ENCODE measurements around the gene CKAP2L.

The CKAP2L gene, protein sequence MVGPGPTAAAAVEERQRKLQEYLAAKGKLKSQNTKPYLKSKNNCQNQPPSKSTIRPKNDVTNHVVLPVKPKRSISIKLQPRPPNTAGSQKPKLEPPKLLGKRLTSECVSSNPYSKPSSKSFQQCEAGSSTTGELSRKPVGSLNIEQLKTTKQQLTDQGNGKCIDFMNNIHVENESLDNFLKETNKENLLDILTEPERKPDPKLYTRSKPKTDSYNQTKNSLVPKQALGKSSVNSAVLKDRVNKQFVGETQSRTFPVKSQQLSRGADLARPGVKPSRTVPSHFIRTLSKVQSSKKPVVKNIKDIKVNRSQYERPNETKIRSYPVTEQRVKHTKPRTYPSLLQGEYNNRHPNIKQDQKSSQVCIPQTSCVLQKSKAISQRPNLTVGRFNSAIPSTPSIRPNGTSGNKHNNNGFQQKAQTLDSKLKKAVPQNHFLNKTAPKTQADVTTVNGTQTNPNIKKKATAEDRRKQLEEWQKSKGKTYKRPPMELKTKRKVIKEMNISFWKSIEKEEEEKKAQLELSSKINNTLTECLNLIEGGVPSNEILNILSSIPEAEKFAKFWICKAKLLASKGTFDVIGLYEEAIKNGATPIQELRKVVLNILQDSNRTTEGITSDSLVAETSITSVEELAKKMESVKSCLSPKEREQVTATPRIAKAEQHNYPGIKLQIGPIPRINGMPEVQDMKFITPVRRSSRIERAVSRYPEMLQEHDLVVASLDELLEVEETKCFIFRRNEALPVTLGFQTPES

DNA sequence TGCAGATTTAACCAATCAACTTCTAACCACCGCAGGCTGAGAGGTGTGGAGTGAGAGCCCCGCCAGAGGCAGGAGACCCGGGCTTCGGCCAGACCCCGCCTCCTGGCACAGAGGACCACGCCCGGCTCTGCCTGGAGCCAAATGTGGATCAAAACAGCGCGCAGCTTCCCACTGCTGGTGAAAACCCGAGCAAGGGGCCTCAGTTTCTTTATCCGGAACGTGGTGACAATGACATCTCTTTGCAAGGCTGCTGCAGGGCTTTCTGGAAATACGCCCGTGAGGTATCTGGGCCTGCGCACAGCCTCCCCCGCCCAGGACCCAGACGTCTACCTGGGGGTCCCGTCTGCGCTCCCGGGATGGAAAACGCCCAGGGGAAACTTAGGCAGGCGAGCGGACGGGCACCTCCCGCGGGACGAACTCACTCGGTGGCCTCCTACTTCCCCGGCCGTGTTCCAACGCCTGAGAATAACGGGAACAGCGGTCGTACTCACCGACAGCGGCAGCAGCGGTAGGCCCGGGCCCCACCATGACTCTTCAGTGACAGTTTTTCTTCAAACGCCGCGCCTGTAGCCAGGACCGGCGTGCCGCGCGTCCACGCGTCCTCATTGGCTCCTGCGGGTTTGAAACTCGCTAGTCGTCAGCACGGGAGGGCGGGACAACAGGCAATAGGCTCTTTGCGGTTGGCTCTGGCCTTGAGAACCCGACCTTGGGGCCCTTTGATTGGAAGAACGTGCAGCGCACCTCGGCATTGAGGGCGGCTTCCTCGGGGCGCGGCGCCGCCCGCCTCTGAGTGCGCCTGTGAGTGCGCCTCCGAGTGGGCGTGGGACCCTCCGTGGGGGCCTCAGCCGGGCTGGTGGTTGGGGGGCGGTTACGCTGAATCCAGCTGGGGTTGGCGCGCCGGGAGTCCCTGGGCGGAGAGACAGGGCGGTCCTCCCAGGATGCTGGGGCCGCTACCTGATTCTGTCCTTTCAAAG is at the start of gene CKAP2L:
Gene CKAP2L, minus strand, starts transcription at position 539 of the 974 bp plus-strand sequence. Its CDS starts 11 bp downstream, at position 528.
- peaks cover 28% of the 10 kb centered on the region for H3K36me3 ChIP-seq
- TF ChIP-seq, protein P1, sequence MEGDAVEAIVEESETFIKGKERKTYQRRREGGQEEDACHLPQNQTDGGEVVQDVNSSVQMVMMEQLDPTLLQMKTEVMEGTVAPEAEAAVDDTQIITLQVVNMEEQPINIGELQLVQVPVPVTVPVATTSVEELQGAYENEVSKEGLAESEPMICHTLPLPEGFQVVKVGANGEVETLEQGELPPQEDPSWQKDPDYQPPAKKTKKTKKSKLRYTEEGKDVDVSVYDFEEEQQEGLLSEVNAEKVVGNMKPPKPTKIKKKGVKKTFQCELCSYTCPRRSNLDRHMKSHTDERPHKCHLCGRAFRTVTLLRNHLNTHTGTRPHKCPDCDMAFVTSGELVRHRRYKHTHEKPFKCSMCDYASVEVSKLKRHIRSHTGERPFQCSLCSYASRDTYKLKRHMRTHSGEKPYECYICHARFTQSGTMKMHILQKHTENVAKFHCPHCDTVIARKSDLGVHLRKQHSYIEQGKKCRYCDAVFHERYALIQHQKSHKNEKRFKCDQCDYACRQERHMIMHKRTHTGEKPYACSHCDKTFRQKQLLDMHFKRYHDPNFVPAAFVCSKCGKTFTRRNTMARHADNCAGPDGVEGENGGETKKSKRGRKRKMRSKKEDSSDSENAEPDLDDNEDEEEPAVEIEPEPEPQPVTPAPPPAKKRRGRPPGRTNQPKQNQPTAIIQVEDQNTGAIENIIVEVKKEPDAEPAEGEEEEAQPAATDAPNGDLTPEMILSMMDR (IDR thresholded peaks at IDR 0.05; ENCODE audit: low read depth, low read length), result no peak
- no peaks in the 10 kb centered on the region for H3K27me3 ChIP-seq (ENCODE audit: insufficient read depth, low read depth, severe bottlenecking)
- peak within 1 kb of the TSS; percentile 94 for H3K4me3 ChIP-seq (ENCODE audit: low read depth, low read length)
- DNase-seq, result peak; percentile 98
- no peaks in the 10 kb centered on the region for H3K9me3 ChIP-seq (ENCODE audit: severe bottlenecking)
- peak within 1 kb of the TSS; percentile 87 for H3K27ac ChIP-seq

DNA sequence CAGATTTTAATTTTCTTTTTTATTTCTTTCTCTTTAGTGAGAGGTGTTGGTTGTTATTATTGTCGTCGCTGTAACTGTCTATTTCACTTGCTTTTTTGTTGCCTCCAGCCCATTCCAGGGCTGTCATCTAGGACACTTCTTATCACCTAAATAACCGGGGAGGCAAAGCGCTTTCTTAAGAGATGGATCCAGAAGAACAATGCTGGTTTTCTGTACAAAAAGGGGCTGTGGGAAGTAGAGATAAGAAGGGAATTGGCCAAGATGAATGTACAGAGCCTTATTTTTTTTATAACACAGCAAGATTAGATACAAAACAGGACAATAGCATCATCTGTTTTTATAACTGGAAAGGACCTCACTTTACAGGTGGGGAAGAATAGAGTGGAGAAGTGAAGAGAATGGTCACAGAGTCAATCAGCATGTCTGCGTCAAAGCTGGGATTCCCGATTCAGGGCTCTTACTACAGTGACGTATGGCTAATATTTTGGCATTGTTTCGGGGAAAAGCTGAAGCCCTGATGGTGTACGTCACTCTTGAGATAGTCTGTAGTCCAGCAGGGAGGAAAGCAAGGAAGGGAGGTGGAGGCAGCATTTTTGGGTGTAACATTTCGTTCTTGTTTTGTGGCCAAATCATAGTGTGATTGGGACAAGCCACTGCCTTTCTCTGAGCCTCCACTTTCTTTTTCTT is 49.0 kb upstream of the CKAP2L start:
- Histone ChIP-seq H3K27me3 (ENCODE audit: insufficient read depth, low read depth, severe bottlenecking) (no peaks in the 10 kb centered on the region), H3K4me3 (ENCODE audit: low read depth, low read length) (no peak overlapping the region), H3K9me3 (ENCODE audit: severe bottlenecking) (no peaks in the 10 kb centered on the region), H3K36me3 (no peaks in the 10 kb centered on the region), H3K27ac (no peak overlapping the region)
- no peak for DNase-seq
- TF ChIP-seq, protein P1 (IDR thresholded peaks at IDR 0.05; ENCODE audit: low read depth, low read length), result no peak

DNA sequence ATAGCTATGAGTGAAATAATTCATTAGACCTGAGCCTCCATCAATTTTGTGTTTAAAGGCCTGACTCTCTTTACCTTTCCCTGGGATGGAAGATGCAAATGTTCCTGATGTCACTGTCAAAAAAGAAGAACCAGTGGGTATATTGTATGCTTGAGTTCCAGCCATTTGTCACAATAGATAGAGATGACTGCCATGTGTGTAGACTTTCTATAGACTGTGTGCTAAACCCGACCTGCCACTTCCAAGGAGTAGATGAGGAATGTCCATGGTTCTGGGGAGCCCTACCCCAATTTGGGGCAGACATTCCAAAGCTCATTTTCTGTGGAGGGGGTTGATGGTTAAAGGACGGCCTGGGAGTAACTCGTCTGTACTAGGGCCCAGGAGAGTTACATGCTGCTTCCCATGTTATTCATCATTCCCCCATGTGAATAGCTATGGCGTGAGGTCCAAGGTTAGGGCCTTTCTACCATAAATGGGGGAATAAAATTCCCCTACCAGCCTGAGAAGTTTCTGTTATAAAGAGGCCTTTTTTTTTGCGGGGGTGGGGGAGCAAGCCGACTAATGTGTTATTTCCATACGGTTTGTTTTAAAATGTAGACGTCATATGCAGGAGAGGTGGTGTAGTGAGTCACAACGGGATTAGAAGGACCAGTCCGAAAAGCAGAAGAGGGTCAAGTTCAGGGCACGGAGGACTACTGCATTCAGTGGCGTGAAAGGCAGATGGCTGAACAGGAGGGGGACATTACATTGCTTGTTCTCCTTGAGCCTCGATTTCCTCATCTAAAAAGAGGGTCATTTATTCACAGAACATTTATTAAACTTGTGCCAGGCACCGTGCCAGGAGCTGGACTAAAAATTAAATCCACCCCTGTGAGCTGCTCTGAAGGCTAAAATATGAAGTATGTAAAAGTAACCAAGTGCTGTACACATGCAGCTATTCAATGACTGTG is 48.2 kb upstream of the CKAP2L start:
- TF ChIP-seq, protein P1 (IDR thresholded peaks at IDR 0.05; ENCODE audit: low read depth, low read length), result no peak
- Histone ChIP-seq H3K36me3 (no peaks in the 10 kb centered on the region), H3K27me3 (ENCODE audit: insufficient read depth, low read depth, severe bottlenecking) (no peaks in the 10 kb centered on the region), H3K4me3 (ENCODE audit: low read depth, low read length) (no peak overlapping the region), H3K27ac (no peak overlapping the region), H3K9me3 (ENCODE audit: severe bottlenecking) (no peaks in the 10 kb centered on the region)
- no peak for DNase-seq

DNA sequence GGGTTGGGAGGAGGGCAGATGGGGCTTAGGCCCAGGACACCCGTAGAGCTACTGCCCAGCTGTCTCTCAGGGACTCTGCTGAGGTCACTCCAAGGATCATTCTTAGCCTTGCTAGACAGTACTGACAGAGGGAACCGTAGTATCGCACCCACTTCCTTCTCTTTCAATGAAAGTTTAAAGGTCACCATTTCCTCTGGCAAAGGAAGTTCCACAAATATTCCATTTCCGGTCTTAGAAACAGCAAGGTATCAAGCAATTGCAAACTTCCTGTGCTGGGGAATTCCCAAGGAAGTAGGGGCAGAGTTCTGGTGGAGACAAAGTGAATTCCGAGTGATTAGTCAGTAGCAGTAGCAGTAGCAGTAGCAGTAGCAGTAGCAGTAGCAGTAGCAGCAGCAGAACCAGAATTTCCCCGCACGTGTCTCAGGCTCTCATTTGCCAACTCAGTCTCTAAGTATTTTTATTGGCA is 47.5 kb upstream of the CKAP2L start:
- peak overlapping the region; percentile 52 for H3K27ac ChIP-seq

More for the DNA sequence above, 47.5 kb upstream of the CKAP2L start:
- H3K36me3 ChIP-seq, result no peaks in the 10 kb centered on the region
- no peak overlapping the region for H3K4me3 ChIP-seq (ENCODE audit: low read depth, low read length)
- DNase-seq, result peak; percentile 58
- no peaks in the 10 kb centered on the region for H3K9me3 ChIP-seq (ENCODE audit: severe bottlenecking)
- H3K27me3 ChIP-seq (ENCODE audit: insufficient read depth, low read depth, severe bottlenecking), result no peaks in the 10 kb centered on the region
- TF ChIP-seq, protein P1 (IDR thresholded peaks at IDR 0.05; ENCODE audit: low read depth, low read length), result no peak

Data from WERI-Rb-1 (cell line).